Spleen (tissue), 7 donors: ENCODE measurements around the gene MMGT1.

Experiments used
- POLR2A ChIP-seq, 3 donors: fragments of 450-650 bp; IDR thresholded peaks; one replicate each; pipeline ENCODE4 v1.5.1; 2017; ENCODE audit warnings: antibody characterized with exemption in 3 of 3, mild to moderate bottlenecking in 1 of 3
- TF ChIP-seq, protein P1 (sequence below), 11 experiments: fragments of 200-600 bp in 7 of 11; fragments of 450-650 bp in 4 of 11; sonication (generic) in 4 of 11; IDR thresholded peaks in 8 of 11; conservative IDR thresholded peaks in 3 of 11; 1 replicate in 7 of 11; 2 replicates in 4 of 11; pipeline versions ENCODE4 v1.4.0 to v1.8.0; 2016 to 2021; ENCODE audit warnings: antibody characterized with exemption in 11 of 11, inconsistent platforms in 4 of 11, mild to moderate bottlenecking in 1 of 11
- donor health status: DM: no; HTN: no; CAD: no; lungs with moderate emphysema.
- donor health status: DM: no; HTN: no; CAD: no.
- donor health status: DM: no; HTN: no; CAD: no.

DNA sequence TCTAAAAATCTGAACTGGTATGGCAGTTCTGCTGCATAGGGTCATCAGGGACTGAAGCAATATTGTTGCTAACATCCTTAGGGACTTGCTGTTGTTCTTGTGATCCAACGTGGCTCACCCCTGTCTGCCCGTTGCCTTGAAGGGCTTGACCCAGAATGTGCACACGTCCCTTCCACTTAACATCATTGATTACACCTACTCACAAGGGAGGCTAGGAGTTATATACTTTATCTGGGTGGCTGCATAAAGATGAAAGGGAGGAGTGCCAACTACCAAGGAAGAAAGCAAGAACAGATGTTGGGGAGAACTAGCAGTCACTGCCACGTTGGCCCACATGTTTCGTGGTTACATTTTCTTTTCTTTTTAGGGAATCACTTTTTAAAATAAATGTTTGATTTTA lies 45.4 kb upstream of the MMGT1 start:
- TF ChIP-seq, protein P1, sequence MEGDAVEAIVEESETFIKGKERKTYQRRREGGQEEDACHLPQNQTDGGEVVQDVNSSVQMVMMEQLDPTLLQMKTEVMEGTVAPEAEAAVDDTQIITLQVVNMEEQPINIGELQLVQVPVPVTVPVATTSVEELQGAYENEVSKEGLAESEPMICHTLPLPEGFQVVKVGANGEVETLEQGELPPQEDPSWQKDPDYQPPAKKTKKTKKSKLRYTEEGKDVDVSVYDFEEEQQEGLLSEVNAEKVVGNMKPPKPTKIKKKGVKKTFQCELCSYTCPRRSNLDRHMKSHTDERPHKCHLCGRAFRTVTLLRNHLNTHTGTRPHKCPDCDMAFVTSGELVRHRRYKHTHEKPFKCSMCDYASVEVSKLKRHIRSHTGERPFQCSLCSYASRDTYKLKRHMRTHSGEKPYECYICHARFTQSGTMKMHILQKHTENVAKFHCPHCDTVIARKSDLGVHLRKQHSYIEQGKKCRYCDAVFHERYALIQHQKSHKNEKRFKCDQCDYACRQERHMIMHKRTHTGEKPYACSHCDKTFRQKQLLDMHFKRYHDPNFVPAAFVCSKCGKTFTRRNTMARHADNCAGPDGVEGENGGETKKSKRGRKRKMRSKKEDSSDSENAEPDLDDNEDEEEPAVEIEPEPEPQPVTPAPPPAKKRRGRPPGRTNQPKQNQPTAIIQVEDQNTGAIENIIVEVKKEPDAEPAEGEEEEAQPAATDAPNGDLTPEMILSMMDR (IDR thresholded peaks at IDR 0.05 in 8 of 11, conservative IDR thresholded peaks at IDR 0.05 in 3 of 11): no peak
- no peak for TF ChIP-seq POLR2A (IDR thresholded peaks at IDR 0.05)
